Suppressor macrophage (primary cell): ENCODE measurements around the gene BFSP1.

Experiments used
- DNase-seq, 4 experiments: peaks; one replicate each; pipeline ENCODE4 v3.0.0-alpha.2; 2020 to 2022

BFSP1 gene

GRCh38 chr20:17557675-17558006, 26.5 kb upstream of the BFSP1 start:
- DNase-seq: no peak

GRCh38 chr20:17556837-17557674, 25.9 kb upstream of the BFSP1 start:
- no peak for DNase-seq

GRCh38 chr20:17555106-17555505, 23.9 kb upstream of the BFSP1 start:
- DNase-seq: no peak

- no peak for DNase-seq
Measured at GRCh38 chr20:17549131-17549530, 18.0 kb upstream of the BFSP1 start.

GRCh38 chr20:17545127-17545526, 13.9 kb upstream of the BFSP1 start:
- DNase-seq: no peak

- no peak for DNase-seq
Measured at GRCh38 chr20:17543531-17544131, 12.5 kb upstream of the BFSP1 start.

- DNase-seq: no peak
Measured at GRCh38 chr20:17542993-17543412, 11.8 kb upstream of the BFSP1 start.

GRCh38 chr20:17542481-17542880, 11.3 kb upstream of the BFSP1 start:
- DNase-seq: no peak

- no peak for DNase-seq
Measured at GRCh38 chr20:17541996-17542395, 10.8 kb upstream of the BFSP1 start.

GRCh38 chr20:17541596-17541995, 10.4 kb upstream of the BFSP1 start:
- no peak for DNase-seq

GRCh38 chr20:17538517-17539170, 7.5 kb upstream of the BFSP1 start:
- peak; percentile 19 to 41 (median 34) for DNase-seq

- no peak for DNase-seq
Measured at GRCh38 chr20:17537959-17538358, 6.8 kb upstream of the BFSP1 start.

- peak; percentile 71 to 83 (median 80) for DNase-seq
Measured at GRCh38 chr20:17536944-17537444, 5.8 kb upstream of the BFSP1 start.

GRCh38 chr20:17534077-17534476, 2.9 kb upstream of the BFSP1 start:
- no peak for DNase-seq

- peak; percentile 38 to 70 (median 64) for DNase-seq
Measured at GRCh38 chr20:17533396-17533795, 2.2 kb upstream of the BFSP1 start.

GRCh38 chr20:17531665-17532025, 466 bp upstream of the BFSP1 start:
- no peak for DNase-seq

- DNase-seq: no peak
Measured at GRCh38 chr20:17530153-17530552, 1.0 kb downstream of the BFSP1 start.

GRCh38 chr20:17529586-17529985, 1.6 kb downstream of the BFSP1 start:
- DNase-seq: no peak

- DNase-seq: peak in 1 of 4 experiments; percentile 11
Measured at GRCh38 chr20:17525650-17526049, 5.5 kb downstream of the BFSP1 start.

- DNase-seq: no peak
Measured at GRCh38 chr20:17525132-17525531, 6.0 kb downstream of the BFSP1 start.

GRCh38 chr20:17524560-17524959, 6.6 kb downstream of the BFSP1 start:
- DNase-seq: no peak

- DNase-seq: no peak
Measured at GRCh38 chr20:17523326-17523725, 7.9 kb downstream of the BFSP1 start.

GRCh38 chr20:17522528-17522927, 8.7 kb downstream of the BFSP1 start:
- DNase-seq: no peak

GRCh38 chr20:17520583-17520982, 10.6 kb downstream of the BFSP1 start:
- no peak for DNase-seq
